NCI-H1694 treated with DMSO at 0.1 percent for 48 hours (cell line): Measurements from ENCODE around the gene MAP3K20.
"Not testable (repeated sequence)": the region's sequence is repeated elsewhere in the genome, so short reads cannot be mapped to it uniquely, and the experiment has no call there.

ENCODE experiments used
- DNase-seq: peaks from one replicate; lab custom pipeline; 2025; lab: John Stamatoyannopoulos, UW

MAP3K20 gene

DNA sequence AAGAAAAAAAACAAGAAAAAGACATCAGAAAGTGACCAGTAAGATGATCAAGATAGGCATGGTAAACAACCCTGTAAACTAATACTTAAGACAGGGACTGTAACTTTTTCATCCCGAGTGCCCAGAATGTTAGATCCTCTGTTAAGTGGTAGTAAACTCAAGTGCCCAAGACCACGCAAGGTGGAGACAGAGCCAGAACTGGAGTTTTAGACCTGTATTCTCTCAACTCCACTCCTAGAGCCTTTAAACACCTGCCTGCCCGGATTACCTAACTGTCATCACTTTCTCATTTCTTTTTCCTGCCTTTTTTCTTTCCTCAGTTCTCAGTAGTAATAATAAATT, 203.9 kb downstream of the MAP3K20 start:
- DNase-seq, result no peak

DNA sequence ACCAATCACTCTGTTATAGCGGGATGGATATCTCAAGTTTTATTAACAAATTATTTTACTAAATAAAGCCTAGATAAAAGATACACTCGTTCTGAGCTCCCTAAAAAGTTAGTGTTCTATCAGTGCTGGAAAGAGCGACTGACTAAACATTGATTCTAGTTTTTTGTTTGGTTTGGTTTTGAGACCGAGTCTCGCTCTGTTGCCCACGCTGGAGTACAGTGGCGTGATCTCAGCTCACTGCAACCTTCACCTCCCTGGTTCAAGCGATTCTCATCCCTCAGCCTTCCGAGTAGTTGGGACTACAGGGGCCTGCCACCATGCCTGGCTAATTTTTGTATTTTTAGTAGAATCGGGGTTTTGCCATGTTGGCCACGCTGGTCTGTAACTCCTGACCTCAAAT, 205.2 kb downstream of the MAP3K20 start:
- no peak for DNase-seq

DNA sequence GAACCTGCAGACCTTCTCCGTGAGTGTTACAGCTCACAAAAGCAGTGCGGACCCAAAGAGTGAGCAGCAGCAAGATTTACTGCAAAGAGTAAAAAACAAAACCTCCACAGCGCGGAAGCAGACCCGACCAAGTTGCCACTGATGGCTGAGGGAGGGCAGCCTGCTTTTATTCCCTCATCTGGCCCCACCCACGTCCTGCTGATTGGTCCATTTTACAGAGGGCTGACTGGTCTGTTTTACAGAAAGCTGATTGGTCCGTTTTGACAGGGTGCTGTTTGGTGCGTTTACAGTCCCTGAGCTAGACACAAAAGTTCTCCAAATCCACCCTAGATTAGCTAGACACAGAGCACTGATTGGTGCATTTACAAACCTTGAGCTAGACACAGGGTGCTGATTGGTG, 206.3 kb downstream of the MAP3K20 start:
- not testable (repeated sequence) for DNase-seq

DNA sequence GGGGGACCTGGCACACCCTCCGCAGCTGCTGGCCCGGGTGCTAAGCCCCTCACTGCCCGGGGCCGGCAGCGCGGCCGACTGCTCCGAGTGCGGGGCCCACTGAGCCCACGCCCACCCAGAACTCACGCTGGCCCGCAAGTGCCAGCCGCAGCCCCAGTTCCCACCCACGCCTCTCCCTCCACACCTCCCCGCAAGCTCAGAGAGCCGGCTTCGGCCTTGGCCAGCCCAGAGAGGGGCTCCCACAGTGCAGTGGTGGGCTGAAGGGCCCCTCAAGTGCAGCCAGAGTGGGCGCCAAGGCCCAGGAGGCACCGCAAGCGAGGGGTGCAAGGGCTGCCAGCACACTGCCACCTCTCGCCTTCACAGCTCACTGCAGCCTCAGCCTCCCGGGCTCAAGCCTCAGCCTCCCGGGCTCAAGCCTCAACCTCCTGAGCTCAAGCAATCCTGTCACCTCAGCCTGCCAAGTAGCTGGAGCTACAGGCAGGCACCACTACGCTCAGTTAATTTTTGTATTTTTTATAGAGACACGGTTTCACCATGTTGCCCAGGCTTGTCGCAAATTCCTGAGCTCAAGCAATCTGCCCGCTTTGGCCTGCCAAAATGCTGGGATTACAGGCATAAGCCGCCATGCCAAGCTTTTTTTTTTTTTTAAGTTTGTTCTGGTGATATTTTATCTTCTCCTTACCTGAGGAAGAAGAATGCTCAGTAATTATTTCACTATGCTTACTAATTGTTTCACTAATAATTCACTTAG, 207.3 kb downstream of the MAP3K20 start:
- DNase-seq, result no peak

DNA sequence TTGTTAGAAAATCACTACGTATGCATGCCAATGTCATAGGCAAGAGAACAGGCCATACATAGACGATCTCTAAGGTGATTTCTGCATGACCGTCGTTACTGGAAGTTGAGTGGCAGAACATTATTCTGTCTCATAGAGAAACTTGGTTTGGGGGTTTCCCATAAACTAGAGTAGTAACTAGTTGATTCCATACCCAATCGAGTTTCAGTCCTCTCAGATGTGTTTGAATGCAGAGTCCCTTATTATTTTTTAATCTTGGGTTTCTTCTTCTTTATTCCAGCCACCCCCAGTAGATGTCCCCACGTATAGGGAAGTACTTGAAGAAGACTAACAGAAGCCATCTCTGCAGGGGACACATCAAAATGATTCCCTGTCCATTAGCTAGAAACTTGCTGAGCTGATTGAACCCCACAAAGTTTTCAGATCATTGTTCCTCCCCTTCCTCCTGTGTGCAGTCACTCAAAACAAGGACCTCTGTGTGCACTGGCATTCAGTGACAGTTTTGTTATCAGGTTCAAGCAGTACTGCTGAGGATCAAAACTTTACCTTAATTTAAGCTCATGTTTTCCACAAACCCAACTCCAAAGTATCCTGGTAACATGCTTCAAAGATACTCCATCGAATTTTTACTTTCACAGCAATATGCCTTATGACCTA, 210.6 kb downstream of the MAP3K20 start:
- DNase-seq, result no peak

DNA sequence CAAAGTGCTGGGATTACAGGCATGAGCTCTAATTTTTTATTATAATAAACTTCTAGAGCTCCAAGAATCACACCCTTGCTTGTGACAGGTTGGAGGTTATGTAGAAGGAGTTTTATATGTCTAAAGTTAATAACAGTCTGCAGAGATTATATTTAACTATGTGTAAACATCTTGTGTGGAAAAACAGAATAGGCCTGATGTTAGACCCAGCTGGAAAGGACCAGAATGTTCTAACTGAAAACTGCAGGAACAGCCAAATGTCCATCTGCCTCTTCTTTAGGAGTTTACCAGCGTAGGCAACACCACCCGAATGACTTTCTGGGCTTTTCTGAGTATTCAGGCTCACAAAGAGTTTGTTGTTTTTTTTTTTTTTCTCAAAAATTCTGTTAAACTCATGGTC, 211.9 kb downstream of the MAP3K20 start:
- no peak for DNase-seq

DNA sequence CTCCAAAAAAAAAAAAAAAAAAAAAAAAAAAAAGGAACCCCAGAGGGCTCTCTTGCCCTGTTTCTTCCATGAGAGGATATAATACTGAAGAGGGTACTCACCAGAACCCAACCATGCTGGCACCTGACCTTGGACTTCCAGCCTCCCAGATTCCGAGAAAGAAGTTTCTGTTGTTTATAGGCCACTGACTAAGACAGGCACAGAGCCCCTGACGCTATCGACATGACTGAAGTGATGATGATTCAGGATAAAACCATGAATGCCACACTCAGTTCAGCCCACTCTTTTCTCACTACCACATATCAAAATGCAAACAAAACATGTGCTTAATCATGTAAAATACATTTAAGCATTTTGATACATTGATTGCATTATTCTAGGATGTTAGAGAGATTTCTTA, 212.9 kb downstream of the MAP3K20 start:
- no peak for DNase-seq

DNA sequence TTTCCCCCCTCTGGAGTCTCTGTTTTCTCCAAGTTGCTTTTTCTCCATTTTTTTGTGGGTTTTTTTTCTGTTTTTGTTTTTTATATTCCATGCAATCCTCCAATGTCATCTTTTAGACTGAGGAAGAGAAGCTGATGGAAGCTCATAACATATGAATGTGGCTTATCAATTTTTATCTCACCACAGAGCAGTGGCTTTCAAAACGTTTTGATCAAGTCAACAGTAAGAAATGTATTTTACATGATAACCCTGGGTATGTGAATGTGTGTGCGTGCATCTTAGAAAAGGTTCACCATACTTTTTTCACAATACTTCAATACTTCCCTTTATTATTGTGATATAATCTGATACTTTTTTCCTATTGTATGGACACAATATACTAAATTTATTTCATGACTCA, 214.4 kb downstream of the MAP3K20 start:
- no peak for DNase-seq

DNA sequence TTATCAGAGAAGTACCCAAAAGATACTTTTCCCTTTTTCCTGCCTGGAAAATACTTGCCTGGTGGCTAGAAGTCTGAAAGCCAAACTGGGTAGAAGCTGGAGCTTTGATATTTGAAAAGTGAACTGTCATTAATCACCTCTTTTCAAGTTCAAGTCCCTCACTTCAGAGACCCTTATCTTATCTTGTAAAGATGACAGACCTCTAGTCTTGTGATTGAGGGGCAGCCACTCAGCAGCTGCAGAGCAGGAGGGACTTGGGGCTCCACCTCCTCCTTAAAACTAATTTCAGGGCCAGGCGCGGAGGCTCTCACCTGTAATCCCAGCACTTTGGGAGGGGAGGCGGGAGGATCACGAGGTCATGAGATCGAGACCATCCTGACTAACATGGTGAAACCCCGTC, 214.9 kb downstream of the MAP3K20 start:
- DNase-seq, result no peak

DNA sequence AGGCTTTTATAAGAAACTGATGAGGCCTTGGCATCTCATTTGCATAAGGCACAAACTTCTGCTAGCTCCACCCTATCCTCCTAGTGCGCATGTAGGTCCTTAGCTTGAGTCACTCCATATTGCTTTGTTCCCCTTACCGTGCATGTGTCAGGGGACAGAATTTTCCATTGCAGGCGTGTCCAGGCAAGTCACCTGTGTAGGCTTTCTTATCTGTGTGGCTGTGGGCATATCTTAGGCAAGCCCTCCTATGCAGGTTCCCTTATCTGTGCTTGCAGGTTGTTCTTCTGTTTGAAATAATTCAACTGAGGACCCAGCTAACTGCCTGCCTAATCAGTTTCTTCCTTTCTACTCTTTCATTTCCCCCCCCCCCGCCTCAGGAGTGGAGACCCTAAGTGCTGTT, 215.8 kb downstream of the MAP3K20 start:
- no peak for DNase-seq

DNA sequence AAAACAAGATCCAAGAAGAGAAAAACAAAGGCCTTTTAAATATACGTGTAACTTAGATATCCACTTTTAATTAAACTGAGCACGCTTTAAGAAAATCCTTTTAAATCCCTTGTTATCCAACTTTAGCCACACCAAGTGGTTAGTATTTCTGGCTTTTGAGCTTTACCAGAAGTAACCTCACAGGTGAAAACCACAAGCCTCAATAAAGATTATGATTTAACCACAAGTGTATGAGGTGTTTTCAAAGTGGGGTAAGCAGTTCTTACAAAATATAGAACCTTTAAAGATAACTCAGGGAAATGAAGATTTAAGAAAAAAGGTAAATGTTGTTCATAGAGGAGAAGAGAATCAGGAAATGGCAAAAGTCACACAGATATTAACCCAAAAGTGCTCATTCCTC, 220.6 kb downstream of the MAP3K20 start:
- DNase-seq, result no peak

DNA sequence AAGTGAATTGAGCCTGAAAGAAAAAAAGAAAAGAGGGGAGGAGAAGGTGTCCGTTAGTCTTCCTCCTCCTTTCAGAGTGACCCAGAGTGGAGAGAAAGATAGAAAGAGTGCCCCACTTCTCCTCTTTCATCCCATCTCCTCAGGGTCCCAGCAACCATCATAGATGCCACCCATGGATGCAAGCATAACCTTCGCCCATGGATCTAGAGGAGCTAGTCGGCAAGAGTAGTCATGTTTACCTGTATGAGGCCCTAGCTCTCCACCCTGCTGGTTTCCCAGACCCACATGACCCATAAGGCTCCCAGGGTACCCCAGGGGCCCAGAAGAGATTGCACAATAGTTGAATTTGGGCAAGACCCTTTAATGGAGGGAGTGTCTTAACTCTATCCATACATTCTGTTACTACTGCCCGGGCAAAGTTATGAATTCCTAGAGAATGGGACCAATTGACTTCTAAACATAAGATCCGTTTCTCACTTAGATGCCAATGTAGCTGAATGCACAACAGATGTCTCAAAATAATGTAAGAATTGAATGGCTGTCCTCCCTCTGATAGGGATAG, 223.0 kb downstream of the MAP3K20 start:
- DNase-seq, result no peak

DNA sequence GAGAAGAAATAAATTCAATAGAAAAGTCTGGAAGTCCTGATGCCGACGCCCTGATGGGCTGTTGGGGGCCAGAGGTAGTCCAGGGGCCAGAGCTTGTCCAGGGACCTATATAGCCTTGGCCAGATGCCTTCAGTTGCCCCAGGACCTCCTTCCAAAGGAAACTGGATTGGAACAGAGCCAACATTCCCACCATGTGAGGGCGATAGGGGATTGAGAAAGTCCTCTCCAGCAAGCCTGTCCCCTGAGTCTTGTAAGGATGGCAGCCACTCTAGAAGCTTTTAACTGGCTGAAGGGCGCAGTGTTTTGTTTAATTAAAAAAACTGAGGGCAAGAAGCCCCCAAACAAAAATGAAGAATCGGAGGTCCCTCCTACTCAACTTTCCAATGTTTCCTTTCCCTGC, 224.1 kb downstream of the MAP3K20 start:
- no peak for DNase-seq

DNA sequence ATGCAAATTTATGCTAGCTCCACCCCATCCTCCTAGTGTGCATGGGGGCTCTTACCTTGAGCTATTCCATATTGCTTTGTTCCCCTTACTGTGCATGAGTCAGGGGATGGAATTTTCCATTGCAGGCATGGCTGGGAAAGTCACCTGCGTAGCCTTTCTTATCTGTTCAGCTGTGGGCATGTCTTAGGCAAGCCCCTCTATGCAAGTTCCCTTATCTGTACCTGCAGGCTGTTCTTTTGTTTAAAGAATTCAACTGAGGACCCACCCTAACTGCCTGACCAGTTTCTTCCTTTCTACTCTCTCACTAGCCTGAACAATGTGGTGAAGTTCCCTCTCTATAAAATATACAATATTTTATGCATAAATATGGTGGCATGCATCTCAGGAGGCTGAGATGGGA, 224.8 kb downstream of the MAP3K20 start:
- no peak for DNase-seq

DNA sequence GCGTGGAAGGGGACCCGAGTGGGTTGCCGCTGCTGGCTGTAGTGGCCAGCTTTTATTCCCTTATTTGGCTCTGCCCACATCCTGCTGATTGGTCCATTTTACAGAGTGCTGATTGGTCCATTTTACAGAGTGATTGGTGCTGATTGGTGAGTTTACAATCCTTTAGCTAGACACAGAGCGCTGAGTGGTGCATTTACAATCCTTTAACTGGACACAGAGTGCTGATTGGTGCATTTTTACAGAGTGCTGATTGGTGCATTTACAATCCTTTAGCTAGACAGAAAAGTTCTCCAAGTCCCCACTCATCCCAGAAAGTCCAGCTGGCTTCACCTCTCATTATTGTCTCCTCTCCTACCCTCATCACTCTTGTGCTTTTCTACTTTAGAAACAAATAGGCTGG, 225.9 kb downstream of the MAP3K20 start:
- not testable (repeated sequence) for DNase-seq

DNA sequence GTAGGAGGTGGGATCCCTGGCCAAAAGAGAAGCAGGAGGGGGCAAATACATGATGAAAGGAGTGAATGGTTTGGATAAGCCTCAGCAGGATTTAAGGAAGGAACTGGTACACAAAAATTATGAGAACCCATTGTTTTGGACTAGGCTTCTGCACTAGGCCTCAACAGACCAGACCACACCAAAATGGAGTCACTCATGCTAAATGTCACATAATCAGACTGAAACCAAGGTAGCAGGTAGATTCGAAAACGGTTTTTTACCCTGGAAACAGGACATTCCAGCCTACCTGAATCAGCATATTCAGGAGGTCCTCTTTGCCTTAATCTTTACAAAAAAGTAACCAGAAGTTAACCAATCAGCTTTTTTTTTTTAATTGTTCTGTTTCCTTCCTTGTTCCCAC, 229.7 kb downstream of the MAP3K20 start:
- no peak for DNase-seq

DNA sequence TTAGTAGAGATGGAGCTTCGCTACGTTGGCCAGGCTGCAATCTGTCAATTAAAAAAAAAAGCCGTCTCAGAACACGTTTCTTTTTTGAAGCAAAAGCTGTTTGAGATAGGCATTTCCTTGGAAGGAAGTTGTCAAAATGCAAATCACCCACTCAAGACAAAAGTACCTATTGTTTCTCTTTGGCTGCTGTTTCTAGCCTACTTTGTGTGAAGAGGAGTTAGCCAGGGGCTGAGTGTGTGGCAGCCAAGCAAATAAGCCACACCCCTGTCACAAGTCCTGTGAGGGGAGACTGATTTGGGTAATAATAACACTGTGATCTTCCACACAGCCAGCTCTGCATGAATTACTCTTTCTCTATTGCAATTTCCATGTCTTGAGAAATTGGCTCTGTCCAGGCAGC, 231.6 kb downstream of the MAP3K20 start:
- no peak for DNase-seq

DNA sequence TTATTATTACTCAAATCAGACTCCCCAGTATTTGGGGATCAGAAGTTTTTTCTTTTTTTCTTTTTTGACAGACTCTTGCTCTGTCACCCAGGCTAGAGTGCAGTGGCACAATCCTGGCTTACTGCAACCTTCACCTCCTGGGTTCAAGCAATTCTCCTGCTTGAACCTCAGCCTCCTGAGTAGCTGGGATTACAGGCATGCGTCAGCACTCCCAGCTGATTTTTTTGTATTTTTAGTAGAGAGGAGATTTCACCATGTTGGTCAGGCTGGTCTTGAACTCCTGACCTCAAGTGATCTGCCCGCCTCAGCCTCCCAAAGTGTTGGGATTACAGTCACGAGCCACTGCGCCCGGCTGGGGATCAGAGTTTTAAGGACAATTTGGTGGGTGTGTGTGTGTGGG, 233.7 kb downstream of the MAP3K20 start:
- DNase-seq, result not testable (repeated sequence)

DNA sequence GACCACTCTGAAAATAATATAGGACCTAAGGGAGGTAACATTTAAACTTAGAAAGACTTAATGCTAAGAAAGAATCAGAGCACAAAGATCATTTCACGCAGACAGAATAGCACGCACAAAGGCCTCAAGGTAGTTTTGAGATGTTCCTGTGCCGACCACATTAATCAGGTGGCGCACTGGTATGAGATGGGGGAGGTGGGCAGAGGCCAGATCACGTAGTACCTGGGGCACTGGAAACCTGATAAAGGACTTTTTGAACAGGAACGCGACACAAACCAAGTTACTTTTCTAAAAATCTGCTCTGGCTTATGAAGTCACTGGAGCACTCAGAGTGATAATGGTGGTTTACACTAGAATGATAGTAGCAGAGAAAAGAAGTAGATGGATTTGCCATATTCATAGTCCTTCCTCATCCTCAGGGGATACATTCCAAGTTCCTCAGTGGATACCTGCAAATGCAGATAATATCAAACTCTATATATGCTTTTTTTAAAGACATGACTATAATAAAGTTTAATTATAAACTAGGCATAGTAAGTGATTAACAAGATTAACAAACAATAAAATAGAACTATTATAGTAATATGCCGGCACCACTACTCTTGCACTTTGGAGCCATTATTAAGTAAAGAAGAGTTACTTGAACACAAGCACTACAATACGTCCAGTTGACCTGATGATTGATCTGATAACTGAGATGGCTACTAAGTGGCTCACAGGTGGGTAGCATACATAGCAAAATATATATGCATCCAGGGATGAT, 236.4 kb downstream of the MAP3K20 start:
- DNase-seq, result no peak
